Lower leg skin (tissue), 3 donors: ENCODE data around the gene RGS9.

ENCODE experiments used
- POLR2A ChIP-seq, 2 donors: fragments of 450-650 bp; IDR thresholded peaks; one replicate each; pipeline ENCODE4 v1.6.1; 2016 to 2017; ENCODE audit warnings: antibody characterized with exemption in 2 of 2, mild to moderate bottlenecking in 1 of 2, moderate library complexity in 1 of 2
- TF ChIP-seq, protein P1 (sequence below), 3 donors: fragments of 450-650 bp; IDR thresholded peaks; one replicate each; pipeline ENCODE4 v1.5.1; 2016; ENCODE audit warnings: antibody characterized with exemption in 3 of 3, mild to moderate bottlenecking in 3 of 3, moderate library complexity in 2 of 3

DNA sequence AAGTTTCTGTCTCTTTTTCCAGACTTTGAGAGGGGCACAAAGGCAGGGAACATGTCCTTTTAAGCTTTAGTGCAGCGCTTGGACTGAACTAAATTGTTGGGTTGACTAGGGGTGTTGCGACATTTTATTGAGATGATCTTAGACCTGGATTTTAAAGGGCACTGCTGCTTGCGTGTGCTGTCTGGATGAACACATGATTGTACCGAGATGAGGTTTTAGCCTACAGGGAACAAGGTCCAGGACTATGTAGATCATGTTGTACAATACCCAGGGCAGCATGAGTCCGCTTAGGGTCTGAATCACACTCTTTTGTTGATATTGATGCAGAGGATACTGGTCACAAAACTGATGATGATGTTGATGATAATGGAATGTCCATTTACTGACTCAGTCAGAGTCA, 5.2 kb upstream of the RGS9 start:
- TF ChIP-seq, protein P1, sequence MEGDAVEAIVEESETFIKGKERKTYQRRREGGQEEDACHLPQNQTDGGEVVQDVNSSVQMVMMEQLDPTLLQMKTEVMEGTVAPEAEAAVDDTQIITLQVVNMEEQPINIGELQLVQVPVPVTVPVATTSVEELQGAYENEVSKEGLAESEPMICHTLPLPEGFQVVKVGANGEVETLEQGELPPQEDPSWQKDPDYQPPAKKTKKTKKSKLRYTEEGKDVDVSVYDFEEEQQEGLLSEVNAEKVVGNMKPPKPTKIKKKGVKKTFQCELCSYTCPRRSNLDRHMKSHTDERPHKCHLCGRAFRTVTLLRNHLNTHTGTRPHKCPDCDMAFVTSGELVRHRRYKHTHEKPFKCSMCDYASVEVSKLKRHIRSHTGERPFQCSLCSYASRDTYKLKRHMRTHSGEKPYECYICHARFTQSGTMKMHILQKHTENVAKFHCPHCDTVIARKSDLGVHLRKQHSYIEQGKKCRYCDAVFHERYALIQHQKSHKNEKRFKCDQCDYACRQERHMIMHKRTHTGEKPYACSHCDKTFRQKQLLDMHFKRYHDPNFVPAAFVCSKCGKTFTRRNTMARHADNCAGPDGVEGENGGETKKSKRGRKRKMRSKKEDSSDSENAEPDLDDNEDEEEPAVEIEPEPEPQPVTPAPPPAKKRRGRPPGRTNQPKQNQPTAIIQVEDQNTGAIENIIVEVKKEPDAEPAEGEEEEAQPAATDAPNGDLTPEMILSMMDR (IDR thresholded peaks at IDR 0.05), result no peak
- no peak for TF ChIP-seq POLR2A (IDR thresholded peaks at IDR 0.05)
